Endothelial cell of hepatic sinusoid (primary cell): ENCODE data around the gene GMCL2.

Source experiments
- in situ Hi-C: cut with HindIII; loops from 2 replicates; pipeline ENCODE4 v1.10.0; 2017; ENCODE audit warnings: low sequenced_read_pairs

Gene GMCL2

DNA sequence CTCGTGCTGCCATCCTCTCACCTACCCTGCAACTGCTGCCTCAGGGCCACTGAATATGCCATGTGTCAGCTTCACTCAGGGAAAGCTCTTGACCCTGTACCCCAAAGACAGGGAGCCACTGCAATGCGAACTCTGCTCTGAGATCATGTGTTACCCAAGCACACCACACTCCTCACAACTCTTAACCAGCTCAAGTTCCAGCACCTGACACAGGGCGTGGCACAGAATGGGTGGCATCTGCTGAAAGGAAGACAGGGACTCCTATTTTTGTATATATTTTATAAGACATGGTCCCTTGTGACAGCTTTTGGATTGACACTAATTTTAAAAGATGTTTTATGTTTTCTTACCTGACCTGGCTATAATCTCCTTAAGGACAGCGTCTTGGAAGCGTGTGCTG, 34.7 kb upstream of the GMCL2 start:
- in situ Hi-C loops, result no loop called here

DNA sequence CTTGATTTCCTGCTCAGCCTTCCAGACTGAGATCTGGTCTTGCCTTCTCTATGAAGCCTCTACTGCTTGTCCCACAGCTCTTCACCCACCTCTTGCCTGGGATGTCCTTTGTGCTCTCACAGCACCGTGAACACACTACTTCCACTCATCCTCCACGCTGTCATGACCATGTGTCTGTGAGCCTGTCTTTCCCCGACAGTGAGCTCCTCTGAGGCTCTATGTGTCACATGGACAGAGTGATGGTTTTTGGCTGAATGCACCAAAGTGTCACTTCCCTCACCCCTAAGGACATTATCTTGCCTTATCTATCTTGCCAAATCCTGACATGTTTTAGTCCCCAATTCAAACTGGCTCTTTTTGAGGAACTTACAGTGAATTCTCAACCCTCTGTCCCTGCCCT, 34.1 kb upstream of the GMCL2 start:
- in situ Hi-C loops, result no loop called here

DNA sequence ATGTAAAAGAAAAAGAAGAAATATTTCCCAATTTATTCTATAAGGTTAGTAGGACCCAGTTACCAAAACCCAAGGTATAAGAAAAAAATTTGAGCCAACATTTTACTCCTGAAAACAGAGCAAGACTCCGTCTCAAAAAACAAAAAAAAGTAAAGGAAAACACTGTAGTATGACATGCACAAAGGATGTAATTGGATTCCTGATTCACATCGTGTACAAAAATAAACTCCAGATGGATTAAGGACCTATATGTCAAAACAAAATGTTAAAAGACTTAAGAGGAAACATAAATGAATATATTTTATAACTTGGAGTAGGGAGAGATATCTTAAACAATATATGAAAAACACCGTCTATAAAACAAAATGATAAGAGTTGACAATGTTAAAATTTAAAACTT, 31.7 kb upstream of the GMCL2 start:
- in situ Hi-C loops, result no loop called here

DNA sequence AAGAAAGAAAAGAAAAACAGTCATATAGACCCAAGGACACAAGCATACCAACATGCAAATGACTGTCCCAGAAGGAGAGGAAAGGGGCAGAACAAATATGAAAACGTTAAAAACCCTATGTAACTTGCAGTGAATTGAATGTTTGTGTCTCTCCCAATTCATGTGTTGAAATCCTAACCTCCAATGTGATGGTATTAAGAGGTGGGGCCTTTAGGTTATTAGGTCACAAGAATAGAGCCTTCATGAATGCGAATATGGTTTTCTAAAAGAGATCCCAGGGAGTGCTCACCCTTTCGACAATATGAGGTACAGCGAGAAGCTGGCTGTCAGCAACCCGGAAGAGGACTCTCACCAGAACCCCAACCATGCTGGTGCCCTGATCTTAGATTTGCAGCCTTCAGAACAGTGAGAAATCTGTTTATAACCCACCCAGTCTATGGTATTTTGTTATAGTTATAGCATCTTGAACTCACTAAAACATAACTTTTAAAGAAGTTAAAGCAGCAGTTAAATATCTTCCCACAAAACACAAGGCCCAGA, 31.1 kb upstream of the GMCL2 start:
- in situ Hi-C loops, result no loop called here

DNA sequence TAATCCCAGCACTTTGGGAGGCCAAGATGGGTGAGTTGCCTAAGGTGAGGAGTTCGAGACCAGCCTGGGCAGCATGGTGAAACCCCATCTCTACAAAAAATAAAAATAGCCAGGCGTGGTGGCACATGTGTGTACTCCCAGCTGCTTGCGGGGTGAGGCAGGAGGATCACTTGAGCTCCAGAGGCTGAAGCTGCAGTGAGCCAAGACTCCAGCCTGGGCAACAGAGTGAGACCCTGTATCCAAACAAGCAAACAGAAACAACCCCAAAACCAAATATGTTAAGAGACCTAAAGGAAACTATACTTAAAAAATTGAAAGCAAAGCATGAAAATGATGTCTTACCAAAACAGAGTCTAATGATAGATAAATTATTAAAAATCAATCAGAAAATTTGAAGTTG, 29.6 kb upstream of the GMCL2 start:
- in situ Hi-C loops, result no loop called here

DNA sequence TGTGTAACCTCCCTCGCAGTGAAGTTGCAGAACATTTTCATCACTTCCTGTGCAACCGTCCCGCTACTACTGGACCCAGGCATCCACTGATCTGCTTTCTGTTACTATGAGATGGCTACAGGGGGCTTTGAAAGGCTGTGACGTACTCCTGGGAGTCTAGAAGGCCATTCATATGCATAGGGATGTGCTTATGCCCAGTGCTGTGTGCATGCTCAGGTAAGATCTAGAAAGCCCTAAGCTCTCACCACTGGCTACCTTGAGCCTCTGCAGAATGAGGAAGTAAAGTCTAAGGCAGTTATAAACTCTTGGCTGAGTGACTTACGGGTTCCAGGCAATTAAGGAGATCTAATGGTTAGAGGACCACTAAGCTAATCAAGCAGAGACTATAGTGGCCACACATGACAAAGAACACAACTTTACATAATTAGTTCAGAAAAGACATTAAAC, 28.9 kb upstream of the GMCL2 start:
- in situ Hi-C loops, result no loop called here

DNA sequence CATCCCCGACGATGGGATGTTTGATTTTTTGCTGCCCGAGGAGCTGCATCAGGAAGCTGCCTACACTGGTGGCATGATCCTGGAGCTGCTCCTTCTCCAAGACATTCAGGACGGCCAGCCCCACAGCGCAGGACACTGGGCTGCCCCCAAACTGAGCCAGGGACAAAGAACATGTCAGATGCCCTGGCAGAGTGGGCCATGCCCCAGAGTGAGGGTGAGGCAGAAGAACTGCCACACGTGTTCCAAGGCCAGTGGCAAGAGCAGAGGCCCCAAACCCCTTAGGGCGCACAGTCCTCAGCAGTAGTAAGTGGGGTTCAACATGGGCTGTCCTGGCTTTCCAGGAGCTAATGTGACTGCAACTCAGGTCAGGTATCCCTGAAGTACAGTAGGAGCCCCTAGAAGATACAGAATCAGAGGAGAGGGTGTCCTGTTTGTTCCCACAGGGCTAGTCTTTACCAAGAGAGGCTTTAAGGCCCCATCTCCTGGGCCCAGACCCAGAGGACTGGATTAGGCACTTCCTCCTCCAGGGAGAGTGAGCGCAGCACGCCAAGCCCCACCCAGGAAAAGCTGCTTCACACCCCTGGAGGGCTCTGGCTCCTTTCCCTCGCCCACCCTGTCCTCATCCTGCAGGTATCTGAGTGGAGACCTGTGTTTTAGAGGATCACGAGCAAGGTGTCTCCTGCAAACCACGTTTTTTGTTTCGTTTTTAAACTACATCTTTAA, 28.3 kb upstream of the GMCL2 start:
- in situ Hi-C loops, result no loop called here

DNA sequence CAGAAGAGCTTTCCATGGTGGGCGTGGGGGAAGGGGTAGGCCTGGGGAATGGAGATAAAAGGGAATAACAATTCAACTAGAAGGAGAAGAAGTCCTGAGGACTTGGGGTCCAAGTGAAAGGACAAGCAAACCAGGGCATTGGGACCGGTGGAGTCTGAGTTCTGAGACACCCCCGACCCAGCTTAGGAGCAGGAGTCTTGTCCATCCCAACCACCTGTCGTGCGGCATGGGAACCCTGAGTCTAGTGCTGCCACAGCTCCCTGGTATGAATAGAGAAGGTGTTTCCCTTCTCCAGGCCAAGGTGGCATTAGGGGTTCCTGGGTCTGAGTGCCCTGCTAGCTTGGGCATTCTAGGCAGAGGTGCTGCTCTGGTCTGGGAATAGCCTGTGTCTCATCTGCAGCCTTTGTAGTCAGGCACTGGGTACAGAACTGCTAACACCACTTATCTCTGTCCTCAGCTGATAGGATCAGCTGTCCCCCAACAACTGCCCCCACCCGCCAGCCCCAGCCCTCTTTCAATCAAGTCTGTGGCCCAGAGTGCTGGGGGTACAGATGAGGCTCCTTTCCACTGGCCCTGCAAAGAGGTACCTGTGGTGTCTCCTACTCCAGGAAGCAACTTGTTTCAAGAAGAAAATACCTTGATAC, 27.1 kb upstream of the GMCL2 start:
- in situ Hi-C loops, result no loop called here

DNA sequence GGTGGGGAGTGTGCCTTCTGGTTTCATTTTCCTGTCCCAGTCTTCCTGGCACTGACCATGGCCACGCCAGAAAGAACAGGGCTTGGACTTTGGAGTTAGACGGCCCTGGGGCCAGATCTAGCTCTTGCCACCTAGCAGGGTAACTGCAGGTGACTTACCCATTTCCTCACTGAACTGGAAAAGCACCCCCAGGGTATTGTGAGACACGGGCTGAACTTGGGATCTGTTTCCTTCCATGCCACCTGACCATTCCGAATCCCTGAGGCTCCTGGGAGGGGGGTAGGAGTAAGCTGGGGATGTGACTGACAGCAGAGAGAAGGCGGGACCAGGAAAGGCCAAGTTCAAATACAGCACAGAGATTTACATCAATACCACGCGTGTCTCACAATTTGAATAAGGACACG, 26.6 kb upstream of the GMCL2 start:
- in situ Hi-C loops, result no loop called here

DNA sequence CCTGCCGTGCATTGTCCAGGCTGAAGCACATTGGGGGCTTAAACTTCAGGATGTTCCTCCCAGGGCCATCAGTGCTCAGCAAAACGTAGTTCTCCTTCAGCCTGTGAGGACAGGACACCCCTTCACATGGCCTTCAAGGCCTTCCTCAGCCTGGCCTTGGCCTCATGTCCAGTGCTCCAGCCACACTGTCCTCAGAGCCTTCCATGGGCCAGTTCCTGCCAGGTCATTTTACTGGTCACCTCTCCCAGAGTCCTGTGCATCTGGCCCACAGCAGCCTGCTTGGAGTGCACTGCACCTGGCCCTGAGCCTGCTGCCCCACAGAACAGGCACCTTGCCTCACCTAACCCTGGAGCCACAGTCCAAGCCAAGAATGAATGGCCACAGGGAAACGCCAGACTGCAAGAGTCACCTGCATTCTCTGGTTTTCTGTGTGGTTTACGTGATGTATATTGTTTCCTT, 25.9 kb upstream of the GMCL2 start:
- in situ Hi-C loops, result no loop called here

DNA sequence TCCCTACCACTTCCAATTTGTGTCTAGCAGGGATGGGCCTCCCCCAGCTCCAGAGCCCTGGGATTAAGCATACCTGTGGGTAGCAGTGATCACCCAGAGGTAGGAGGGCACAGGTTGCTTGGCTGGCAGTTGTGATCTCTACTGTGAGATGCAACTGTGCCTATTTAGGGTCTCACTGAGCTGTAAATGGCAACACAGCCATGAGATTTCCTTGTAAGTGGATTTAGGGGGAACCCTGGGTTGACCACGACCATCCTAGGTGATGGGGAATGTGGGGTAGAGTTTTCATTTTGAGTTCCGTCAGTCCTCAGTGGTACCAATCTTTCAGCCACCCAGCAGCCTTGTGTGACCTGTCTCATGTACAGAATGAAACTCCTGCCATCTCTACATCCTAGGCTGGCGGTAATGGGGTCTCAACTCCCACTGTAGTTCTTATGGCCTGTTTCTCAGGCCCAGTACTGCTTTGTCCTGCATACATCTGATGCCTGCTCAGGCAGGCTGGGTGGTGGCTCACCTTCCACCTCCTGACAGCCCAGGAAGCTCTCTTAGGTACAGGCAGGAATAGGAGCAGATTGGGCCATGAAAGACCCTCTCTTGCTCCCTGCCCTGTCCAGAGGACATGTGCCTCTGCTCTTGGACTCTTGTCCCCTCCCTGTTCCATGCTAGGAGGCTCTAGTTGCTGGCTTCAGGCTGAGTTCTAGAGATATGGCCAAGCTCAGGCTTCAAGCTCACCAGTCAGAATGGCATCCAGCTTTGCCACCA, 25.3 kb upstream of the GMCL2 start:
- in situ Hi-C loops, result no loop called here

DNA sequence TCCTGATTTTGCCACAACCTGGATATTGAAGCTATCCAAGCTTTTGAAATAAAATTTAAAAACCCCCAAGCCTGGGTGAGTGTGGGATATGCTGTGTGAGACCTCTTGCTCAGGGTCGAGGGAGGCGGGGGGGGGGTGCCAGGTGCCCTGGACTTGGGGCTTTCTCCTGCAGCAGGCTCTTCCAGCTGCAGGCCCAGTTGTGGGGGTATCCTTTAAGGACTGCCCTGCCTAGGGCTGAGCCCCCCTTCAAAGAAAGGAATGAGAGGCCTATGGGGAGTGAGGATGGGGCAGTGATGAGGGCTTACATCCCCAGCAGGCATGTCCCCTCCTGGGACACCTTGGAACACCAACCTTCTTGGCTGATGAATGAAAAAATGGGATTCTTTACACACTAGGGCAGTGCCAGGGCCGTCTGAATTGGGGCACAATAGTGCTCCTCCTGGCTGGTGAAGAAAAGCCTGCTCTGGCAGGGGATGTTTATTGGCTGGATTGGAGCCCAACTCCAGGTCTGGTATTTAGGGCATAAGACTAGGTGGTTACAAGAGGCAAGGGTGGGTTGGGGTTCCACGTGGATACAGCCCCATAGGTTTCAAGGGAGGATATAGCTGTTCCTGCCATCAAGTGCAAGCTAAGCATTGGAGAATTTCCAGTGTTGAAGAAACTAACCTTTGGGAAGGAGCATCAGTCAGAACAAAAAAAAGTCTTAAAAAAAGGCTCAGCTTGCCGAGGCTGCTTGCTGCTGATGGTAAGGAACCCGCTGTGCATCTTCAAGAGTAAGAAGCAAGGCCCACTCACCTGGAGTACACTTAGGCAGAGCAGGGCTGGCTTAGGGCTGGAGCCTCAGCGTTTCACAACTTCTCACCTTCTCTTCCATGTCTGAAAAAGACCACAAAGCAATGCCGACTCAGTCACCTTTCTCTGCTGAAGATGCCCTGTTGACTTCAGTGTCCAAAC, 24.2 kb upstream of the GMCL2 start:
- in situ Hi-C loops, result no loop called here

DNA sequence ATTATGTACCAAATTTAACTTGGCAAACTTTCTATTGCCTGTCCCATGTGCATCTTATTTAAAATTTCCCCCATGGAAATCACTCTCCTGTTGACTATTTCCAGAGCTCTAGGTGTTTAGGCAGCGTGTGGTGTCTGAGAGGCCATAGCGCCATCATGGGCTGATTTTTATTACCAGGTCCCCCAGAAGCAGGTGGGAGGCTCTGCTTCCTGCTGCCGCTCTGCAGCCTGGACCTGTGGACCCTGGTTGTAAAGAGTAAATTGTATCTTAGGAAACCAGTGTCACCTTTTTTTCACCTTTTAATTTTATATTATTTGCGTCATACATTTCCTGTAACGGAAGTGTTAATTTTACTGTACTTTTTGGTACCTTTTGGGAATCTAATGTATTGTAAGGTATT, 23.5 kb upstream of the GMCL2 start:
- in situ Hi-C loops, result no loop called here

DNA sequence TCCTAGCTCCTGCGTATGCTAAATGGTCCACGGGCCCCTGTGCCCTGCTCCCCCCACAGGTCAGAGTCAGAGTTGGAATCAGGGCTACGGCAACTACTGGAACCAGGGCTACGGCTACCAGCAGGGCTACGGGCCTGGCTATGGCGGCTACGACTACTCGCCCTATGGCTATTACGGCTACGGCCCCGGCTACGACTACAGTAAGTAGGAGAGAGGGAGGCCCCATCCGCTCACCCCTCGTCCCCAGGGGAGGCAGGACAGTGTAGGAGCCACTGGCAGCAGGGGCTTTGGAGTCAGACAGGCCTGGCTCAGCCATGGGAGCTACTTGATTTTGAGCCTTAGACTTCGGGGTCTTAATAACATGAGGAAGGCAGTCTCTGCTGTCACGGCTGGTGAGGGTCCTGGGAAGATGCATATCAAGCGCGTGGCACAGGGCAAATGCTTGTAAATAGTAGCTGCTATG, 22.9 kb upstream of the GMCL2 start:
- in situ Hi-C loops, result no loop called here

DNA sequence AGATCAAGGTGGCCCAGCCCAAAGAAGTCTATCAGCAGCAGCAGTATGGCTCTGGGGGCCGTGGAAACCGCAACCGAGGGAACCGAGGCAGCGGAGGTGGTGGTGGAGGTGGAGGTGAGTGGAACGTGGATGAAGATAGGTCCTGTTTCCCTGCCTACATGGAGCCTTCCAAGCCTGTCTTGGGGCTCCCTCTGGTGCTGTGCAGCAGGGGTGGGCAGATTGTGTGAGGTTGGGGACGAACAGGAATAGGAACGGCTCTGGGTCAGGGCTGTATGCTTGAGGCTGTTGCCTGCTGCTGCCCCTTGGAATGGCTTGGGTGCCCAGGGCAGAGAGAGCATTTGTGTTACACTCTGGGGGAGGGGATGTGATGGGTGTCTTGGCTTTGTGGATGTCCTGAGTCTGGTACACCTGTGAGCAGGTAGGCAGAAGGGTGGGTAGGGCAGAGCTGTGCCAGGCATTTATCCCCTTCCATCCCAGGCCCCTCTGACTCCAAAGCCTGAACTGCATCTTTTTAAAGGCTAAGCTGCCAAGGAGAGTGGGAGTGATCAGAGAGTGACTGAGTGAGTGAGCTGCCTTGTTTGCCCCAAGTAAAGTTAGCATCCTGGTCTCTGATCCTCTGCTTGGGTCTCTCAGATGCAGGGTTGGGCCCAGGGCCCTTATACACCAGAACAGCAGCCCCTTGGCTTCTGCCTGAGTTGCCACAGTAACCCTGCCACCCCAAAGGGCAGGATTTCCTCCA, 22.3 kb upstream of the GMCL2 start:
- in situ Hi-C loops, result no loop called here

DNA sequence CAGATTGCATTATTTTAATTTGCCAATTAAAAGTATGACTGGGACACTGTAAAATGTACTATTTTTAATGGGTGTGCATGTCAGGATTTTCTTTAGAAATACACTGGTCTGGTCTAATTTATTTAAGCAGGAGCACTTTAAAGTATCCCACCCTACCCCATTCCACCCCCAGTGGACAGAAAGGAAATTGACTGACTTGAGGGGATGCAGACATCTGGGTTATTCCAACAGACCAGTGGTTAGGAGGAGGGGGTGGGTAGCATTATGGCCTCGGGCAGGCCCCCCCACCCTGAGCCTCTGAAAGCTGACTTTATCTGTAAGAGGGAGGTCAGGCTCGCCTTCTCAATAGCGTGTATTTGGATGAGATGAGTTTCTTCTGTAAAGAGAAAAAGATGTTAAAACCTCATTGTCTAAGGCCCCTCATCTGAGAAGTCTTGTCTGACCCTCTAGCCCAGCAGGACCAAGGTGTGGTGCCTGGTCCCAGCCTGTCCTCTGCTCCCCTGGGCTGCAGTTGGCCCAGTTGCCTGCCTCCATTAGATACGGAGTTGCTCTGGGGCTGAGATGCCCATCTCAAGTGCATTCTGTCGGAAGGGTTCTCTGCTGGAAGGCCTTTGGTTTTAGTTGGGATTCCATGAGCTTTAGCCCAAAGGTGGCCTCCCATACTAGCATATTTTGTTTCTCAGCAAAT, 21.5 kb upstream of the GMCL2 start:
- in situ Hi-C loops, result no loop called here

DNA sequence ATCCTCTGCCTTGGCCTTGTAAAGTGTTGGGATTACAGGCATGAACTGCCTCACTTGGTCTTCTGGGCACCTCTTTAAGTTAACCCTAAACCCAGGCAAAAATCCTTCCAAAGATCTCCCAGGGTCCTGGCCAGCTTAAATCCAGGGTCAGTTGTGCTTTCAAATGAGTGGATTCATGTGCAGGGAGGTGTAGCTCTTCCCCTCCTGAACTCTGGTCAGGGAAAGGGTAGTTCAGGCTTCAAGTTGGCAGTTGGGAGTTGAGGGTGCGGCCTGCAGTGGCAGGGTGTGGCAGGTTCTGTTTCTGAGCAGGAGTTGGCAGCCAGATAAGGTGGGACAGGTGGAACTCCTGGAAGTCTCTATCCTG, 20.7 kb upstream of the GMCL2 start:
- in situ Hi-C loops, result no loop called here

DNA sequence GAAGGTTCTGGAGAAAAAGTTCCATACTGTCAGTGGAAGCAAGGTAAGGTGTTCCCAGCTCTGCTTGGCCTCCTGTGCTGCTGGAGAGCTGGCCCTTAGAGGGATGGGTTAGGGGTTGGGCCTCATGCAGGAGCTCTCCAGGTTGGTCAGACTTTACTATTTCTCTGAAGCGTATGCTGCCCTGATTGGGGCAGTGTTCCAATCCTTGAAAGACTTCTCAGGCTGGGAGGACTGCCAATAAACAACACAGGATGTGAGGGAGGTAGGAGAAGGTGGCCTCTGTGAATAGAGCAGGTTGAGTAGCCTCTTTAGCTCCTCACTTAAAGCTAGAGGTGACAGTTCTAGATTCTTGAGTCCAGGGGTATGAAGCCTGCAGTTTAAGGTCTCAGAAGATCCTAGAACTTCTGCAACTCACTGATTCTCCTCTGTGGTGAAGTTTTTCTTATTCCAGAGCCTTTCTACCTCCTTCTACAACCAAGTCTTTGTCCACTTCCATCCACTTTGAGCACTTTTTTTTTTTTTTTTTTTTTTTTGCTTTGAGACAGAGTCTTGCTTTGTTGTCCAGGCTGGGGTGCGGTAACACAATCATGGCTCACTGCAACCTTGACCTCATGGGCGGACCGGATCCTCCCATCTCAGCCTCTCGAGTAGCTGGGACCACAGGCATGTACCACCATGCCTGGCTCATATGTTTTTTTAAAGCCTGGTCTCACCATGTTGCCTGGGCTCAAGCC, 20.2 kb upstream of the GMCL2 start:
- in situ Hi-C loops, result no loop called here
